ENCODE results near the gene SCCPDH. TPM values are rescaled to one million over a fixed set of nuclear protein-coding genes. Genes with fewer than 3 reads are reported as not detected.

Gene SCCPDH
- total RNA-seq, 2 experiments from 2014 or later = 21.5 to 22.5 TPM

DNA sequence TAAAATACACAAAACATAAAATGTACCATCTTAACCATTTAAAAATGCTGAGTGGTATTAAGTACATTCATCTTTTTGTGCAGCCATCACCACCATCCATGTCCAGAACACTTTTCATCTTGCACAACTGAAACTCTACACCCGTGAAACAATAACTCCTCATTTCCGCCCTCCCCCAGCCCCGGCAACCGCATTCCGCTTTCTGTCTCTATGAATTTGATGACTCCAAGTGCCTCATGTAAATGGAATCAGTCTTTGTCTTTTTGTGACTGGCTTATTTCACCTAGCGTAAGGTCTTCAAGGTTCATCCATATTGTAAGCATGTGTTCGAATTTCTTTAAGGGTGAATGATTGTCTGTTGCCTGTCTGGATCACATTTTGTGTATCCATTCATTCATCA, 37.2 kb downstream of the SCCPDH start:
- Mint-ChIP-seq H3K4me3 (no peak overlapping the region), H3K9me3 (no peaks in the 10 kb centered on the region), H3K27me3 (no peaks in the 10 kb centered on the region), H3K4me1 (ENCODE audit: low read depth) (no peaks in the 10 kb centered on the region), H3K27ac (no peak overlapping the region), H3K36me3 (peaks cover 13% of the 10 kb centered on the region)
- CTCF ChIA-PET = no interaction called here
- POLR2A ChIA-PET = no interaction called here
- no peak for DNase-seq
- intact Hi-C loops (cut with micrococcal nuclease) = no loop called here

DNA sequence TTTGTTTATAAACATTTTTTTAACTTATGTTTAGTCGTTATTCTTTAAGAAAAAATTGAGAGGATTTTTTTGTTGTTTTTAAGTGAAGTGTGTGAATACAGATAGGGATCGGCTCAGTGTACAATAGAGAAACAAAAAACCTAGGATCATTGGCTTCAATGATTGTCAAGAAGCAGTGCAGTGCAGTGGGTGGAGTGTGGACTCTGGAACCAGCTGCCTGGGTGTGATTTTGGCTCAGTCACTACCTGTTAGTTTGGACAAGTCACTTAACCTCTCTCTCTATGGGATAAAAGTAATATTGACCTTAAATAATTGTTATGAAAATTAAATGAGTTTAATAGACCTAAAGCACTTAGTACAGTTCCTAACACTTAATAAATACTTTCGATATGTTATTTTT, 41.3 kb downstream of the SCCPDH start:
- ChIA-PET POLR2A (no interaction called here), CTCF (interaction anchor here (1.1 kb wide), 1 partner anchor 12 kb away, joined by 3 read pairs; no protein-coding TSS in a partner anchor)
- Mint-ChIP-seq H3K4me1 (ENCODE audit: low read depth) (no peaks in the 10 kb centered on the region), H3K4me3 (no peak overlapping the region), H3K36me3 (peaks cover 13% of the 10 kb centered on the region), H3K27me3 (no peaks in the 10 kb centered on the region), H3K27ac (no peak overlapping the region), H3K9me3 (no peaks in the 10 kb centered on the region)
- no peak for DNase-seq
- intact Hi-C loops (cut with micrococcal nuclease) = no loop called here

GRCh38 chr1:246768403-246769020, 44.3 kb downstream of the SCCPDH start:
- no peaks in the 10 kb centered on the region for H3K27me3 Mint-ChIP-seq
- peaks cover 4% of the 10 kb centered on the region for H3K4me1 Mint-ChIP-seq (ENCODE audit: low read depth)
- no peak overlapping the region for H3K4me3 Mint-ChIP-seq
- ChIA-PET CTCF (no interaction called here), POLR2A (no interaction called here)
- DNase-seq = no peak
- no peaks in the 10 kb centered on the region for H3K9me3 Mint-ChIP-seq
- no peak overlapping the region for H3K27ac Mint-ChIP-seq
- intact Hi-C loops (cut with micrococcal nuclease) = no loop called here
- peaks cover 5% of the 10 kb centered on the region for H3K36me3 Mint-ChIP-seq

- H3K27me3 Mint-ChIP-seq = no peaks in the 10 kb centered on the region
- H3K4me3 Mint-ChIP-seq = no peak overlapping the region
- H3K9me3 Mint-ChIP-seq = no peaks in the 10 kb centered on the region
- ChIA-PET POLR2A (no interaction called here), CTCF (no interaction called here)
- peaks cover 4% of the 10 kb centered on the region for H3K4me1 Mint-ChIP-seq (ENCODE audit: low read depth)
- intact Hi-C loops (cut with micrococcal nuclease) = no loop called here
- H3K27ac Mint-ChIP-seq = no peak overlapping the region
- DNase-seq = no peak
- H3K36me3 Mint-ChIP-seq = peaks cover 5% of the 10 kb centered on the region
These were observed 45.1 kb downstream of the SCCPDH start for GRCh38 chr1:246769306-246769705.

GRCh38 chr1:246771366-246771765, 47.2 kb downstream of the SCCPDH start:
- Mint-ChIP-seq H3K27ac (no peak overlapping the region), H3K4me3 (no peak overlapping the region), H3K27me3 (no peaks in the 10 kb centered on the region), H3K9me3 (no peaks in the 10 kb centered on the region), H3K4me1 (ENCODE audit: low read depth) (peaks cover 4% of the 10 kb centered on the region), H3K36me3 (peaks cover 5% of the 10 kb centered on the region)
- ChIA-PET POLR2A (no interaction called here), CTCF (no interaction called here)
- no peak for DNase-seq
- intact Hi-C loops (cut with micrococcal nuclease) = no loop called here

DNA sequence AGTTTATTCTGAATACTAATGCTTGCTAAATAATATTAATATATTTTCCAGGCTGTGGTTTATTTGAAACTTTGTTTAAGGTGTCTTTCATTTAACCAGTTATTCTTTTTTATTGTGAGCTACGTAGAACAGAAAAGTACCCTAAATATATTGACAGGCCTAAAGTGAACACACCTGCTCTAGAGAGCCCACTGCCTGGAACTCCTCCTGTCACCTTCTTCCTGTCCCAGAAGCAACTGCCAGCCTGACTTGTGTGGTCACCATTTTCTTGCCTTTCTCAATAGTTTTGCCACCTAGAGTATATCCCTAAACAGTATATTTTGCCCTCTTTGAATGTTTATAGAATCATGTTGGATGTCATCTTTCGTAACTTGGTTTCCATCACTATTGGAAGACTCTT, 48.5 kb downstream of the SCCPDH start:
- ChIA-PET CTCF (no interaction called here), POLR2A (no interaction called here)
- Mint-ChIP-seq H3K27me3 (no peaks in the 10 kb centered on the region), H3K4me3 (no peak overlapping the region), H3K27ac (no peak overlapping the region), H3K4me1 (ENCODE audit: low read depth) (peaks cover 4% of the 10 kb centered on the region), H3K36me3 (peaks cover 7% of the 10 kb centered on the region), H3K9me3 (no peaks in the 10 kb centered on the region)
- intact Hi-C loops (cut with micrococcal nuclease) = no loop called here
- no peak for DNase-seq

DNA sequence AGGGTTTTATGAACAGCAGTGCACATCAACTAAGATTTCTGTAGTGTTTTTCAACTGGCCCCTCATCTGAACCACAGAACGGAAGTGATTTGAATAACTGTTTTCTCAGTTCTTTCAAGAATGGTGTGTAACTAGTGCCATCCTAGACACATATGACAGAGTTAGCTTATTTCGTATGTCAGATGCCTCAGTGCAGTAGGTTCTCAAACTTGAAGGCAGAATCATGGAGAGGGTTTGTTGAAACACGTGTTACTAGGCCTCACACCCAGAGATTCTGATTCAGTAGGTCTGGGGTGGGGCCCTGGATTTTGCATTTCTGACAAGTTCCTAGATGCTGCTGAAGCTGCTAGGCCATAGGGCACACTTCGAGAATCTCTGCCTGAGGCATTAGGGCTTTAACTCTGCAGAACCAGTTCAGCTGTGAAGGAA, 49.0 kb downstream of the SCCPDH start:
- Mint-ChIP-seq H3K4me1 (ENCODE audit: low read depth) (peaks cover 4% of the 10 kb centered on the region), H3K9me3 (no peaks in the 10 kb centered on the region), H3K27ac (no peak overlapping the region), H3K36me3 (peaks cover 7% of the 10 kb centered on the region), H3K27me3 (no peaks in the 10 kb centered on the region), H3K4me3 (no peak overlapping the region)
- CTCF ChIA-PET = no interaction called here
- POLR2A ChIA-PET = no interaction called here
- DNase-seq = no peak
- intact Hi-C loops (cut with micrococcal nuclease) = no loop called here

DNA sequence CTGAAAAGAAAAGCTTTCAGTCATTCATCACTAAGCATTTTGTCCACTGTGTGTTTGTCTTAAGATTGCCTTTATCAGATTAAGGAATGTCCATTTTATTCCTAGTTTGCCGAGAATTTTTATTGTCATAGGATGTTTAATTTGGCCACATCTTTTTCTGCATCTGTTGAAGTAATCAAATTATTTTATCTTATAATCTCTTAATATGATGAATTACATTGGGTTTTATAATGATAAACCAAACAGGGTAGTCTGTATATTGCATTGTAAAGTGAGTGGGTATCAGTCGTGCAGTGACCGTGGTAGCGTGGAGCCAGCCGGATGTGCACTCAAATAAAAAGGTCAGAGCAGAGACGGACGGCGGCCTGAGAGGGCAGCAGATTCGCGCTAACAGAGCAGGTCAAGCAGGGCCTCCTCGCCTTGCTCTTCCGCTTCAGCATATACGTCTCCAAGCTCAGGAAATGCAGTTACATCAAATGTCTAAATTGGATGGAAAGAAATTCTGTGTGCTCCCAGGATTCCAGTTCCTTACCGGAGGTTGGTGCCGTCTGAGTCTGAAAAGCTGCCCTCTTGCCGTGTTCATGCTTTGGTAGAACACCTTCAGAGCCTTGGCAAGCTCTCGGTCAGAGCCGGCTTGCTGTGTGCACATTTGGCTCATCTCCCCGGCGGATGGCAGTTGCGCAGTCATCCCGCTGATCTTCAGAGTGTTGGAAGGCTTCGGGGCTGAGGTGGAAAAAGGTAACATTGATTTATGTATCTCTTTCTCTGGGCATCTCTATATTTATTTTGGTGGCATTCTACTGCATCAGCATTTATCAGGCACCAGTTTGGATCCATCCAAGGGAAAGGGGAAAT, 51.5 kb downstream of the SCCPDH start:
- H3K4me3 Mint-ChIP-seq = no peak overlapping the region
- peaks cover 4% of the 10 kb centered on the region for H3K36me3 Mint-ChIP-seq
- no peaks in the 10 kb centered on the region for H3K27me3 Mint-ChIP-seq
- CTCF ChIA-PET = no interaction called here
- no peak for DNase-seq
- no peak overlapping the region for H3K27ac Mint-ChIP-seq
- POLR2A ChIA-PET = no interaction called here
- intact Hi-C loops (cut with micrococcal nuclease) = no loop called here
- no peaks in the 10 kb centered on the region for H3K9me3 Mint-ChIP-seq
- H3K4me1 Mint-ChIP-seq (ENCODE audit: low read depth) = peaks cover 4% of the 10 kb centered on the region

DNA sequence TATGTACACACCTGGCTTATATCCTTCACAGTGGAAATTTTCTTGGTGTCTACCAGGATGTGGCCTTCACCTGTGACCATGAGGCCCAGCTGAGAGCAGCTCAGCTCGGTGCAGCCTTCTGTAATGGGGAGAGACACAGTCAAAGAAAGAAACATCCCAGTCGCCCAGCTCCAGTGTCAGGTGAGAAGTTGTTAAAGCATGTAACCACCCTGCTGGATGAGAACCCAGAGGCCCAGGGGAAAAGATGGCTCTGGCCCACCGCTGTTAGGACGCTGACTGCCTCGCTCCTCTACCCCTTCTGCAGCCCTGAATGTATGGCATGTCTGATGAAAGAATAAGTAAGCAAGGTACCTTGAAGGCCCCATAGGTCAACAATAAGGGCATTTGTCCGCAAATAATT, 52.7 kb downstream of the SCCPDH start:
- Mint-ChIP-seq H3K36me3 (peaks cover 4% of the 10 kb centered on the region), H3K27ac (no peak overlapping the region), H3K9me3 (no peaks in the 10 kb centered on the region), H3K4me1 (ENCODE audit: low read depth) (peaks cover 4% of the 10 kb centered on the region), H3K4me3 (no peak overlapping the region), H3K27me3 (no peaks in the 10 kb centered on the region)
- intact Hi-C loops (cut with micrococcal nuclease) = no loop called here
- POLR2A ChIA-PET = interaction anchor here (0.6 kb wide), 1 partner anchor 133 kb away, joined by 3 read pairs; no protein-coding TSS in a partner anchor
- CTCF ChIA-PET = no interaction called here
- DNase-seq = no peak

- intact Hi-C loops (cut with micrococcal nuclease) = no loop called here
- H3K27ac Mint-ChIP-seq = no peak overlapping the region
- H3K27me3 Mint-ChIP-seq = no peaks in the 10 kb centered on the region
- H3K4me3 Mint-ChIP-seq = no peak overlapping the region
- ChIA-PET CTCF (no interaction called here), POLR2A (no interaction called here)
- H3K36me3 Mint-ChIP-seq = peaks cover 2% of the 10 kb centered on the region
- H3K9me3 Mint-ChIP-seq = no peaks in the 10 kb centered on the region
- no peak for DNase-seq
- no peaks in the 10 kb centered on the region for H3K4me1 Mint-ChIP-seq (ENCODE audit: low read depth)
These were observed 54.5 kb downstream of the SCCPDH start for GRCh38 chr1:246778663-246779062.

- intact Hi-C loops (cut with micrococcal nuclease) = no loop called here
- H3K4me3 Mint-ChIP-seq = no peak overlapping the region
- POLR2A ChIA-PET = interaction anchor here (0.5 kb wide), 1 partner anchor 14 kb away, joined by 3 read pairs; no protein-coding TSS in a partner anchor
- DNase-seq = no peak
- peaks cover 4% of the 10 kb centered on the region for H3K4me1 Mint-ChIP-seq (ENCODE audit: low read depth)
- H3K9me3 Mint-ChIP-seq = no peaks in the 10 kb centered on the region
- peaks cover 2% of the 10 kb centered on the region for H3K36me3 Mint-ChIP-seq
- H3K27ac Mint-ChIP-seq = no peak overlapping the region
- CTCF ChIA-PET = no interaction called here
- no peaks in the 10 kb centered on the region for H3K27me3 Mint-ChIP-seq
These were observed 55.5 kb downstream of the SCCPDH start for GRCh38 chr1:246779561-246780175.

GRCh38 chr1:246780264-246780663, 56.1 kb downstream of the SCCPDH start:
- no peak overlapping the region for H3K27ac Mint-ChIP-seq
- no peak for DNase-seq
- peaks cover 10% of the 10 kb centered on the region for H3K4me1 Mint-ChIP-seq (ENCODE audit: low read depth)
- peaks cover 2% of the 10 kb centered on the region for H3K36me3 Mint-ChIP-seq
- POLR2A ChIA-PET = no interaction called here
- CTCF ChIA-PET = no interaction called here
- no peak overlapping the region for H3K4me3 Mint-ChIP-seq
- intact Hi-C loops (cut with micrococcal nuclease) = no loop called here
- H3K9me3 Mint-ChIP-seq = no peaks in the 10 kb centered on the region
- H3K27me3 Mint-ChIP-seq = no peaks in the 10 kb centered on the region

GRCh38 chr1:246781212-246781611, 57.0 kb downstream of the SCCPDH start:
- POLR2A ChIA-PET = no interaction called here
- intact Hi-C loops (cut with micrococcal nuclease) = no loop called here
- H3K27me3 Mint-ChIP-seq = no peaks in the 10 kb centered on the region
- CTCF ChIA-PET = no interaction called here
- no peak overlapping the region for H3K27ac Mint-ChIP-seq
- no peaks in the 10 kb centered on the region for H3K9me3 Mint-ChIP-seq
- H3K36me3 Mint-ChIP-seq = peaks cover 2% of the 10 kb centered on the region
- no peak overlapping the region for H3K4me3 Mint-ChIP-seq
- no peak for DNase-seq
- H3K4me1 Mint-ChIP-seq (ENCODE audit: low read depth) = peaks cover 10% of the 10 kb centered on the region

Measured in activated CD4-positive, alpha-beta memory T cell treated with anti-CD3 and anti-CD28 coated beads for 36 hours (primary cell).